ENCODE data around the gene VAPA.

The VAPA gene

DNA sequence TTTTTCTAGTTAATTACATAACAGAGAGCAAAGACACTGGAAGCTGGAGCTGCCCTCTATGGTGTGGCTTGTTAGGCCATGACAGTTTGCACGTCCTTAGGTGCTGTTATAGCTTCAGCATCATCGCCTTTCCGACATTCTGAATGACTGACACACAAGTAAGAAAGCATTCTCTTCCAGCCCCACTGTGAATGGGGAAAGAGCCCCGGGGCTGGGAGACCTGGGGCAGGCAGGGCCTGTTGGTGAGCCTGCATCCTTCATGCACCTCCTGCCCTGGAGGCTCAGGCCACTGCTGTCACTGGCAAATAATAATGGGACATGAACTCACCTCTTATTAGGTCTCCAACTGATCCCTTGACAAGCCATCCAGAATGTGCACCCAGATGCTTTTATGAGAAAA, 71.8 kb downstream of the VAPA start:
- no peaks in the 10 kb centered on the region for H3K36me3 Mint-ChIP-seq (ENCODE audit: insufficient read depth)
- DNase-seq (ENCODE audit: low spot score in 2 of 2): no peak

DNA sequence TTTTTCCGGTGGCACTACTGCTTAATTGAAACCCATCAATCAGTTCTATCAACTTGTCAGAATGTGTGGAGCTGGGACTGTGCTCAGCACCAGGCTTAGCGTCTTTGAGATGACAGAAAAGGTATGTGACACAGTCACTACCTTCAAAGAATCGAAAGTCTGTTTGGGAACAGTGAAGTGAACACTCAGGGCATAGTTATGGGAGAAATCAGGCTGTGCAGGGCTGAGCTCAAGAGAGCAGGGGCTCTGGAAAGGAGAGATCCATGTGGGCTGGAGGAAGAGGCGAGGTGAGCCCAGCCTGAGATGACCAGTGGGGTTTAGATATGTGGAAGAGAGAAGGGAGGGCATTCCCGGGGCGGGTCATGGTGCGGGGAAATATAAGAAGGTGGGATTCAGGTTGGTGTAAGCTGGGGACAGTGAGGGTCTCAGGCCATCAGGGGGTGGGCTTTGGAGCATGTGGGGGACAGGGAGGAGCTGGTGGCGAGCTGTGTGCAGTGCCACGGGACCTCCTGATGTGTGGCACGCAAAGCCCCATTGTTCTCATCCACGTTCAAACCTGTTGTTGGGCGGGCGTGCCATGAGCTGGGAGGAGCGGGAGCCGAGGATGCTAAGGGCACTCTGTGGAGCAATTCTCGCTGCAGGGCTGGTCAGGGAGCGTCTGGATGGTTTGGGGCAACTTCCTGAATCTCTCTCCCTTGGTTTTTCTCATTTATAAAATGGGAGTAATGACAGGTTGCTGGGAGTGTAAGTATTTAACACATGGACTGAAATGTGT, 72.5 kb downstream of the VAPA start:
- Mint-ChIP-seq H3K4me1 (no peaks in the 10 kb centered on the region), H3K27ac (ENCODE audit: low read depth) (no peak overlapping the region), H3K9me3 (no peaks in the 10 kb centered on the region), H3K27me3 (peaks cover 38% of the 10 kb centered on the region), H3K36me3 (ENCODE audit: insufficient read depth) (no peaks in the 10 kb centered on the region), H3K4me3 (no peak overlapping the region)
- ATAC-seq (replicated peaks; ENCODE audit: extremely low read depth, poor library complexity, severe bottlenecking): no peak
- no peak for DNase-seq (ENCODE audit: low spot score in 2 of 2)

More for the DNA sequence above, 71.8 kb downstream of the VAPA start:
- H3K9me3 Mint-ChIP-seq: no peaks in the 10 kb centered on the region
- ATAC-seq (replicated peaks; ENCODE audit: extremely low read depth, poor library complexity, severe bottlenecking): no peak
- H3K4me1 Mint-ChIP-seq: no peaks in the 10 kb centered on the region
- H3K27ac Mint-ChIP-seq (ENCODE audit: low read depth): no peak overlapping the region
- no peak overlapping the region for H3K4me3 Mint-ChIP-seq
- H3K27me3 Mint-ChIP-seq: peaks cover 34% of the 10 kb centered on the region

- no peaks in the 10 kb centered on the region for H3K9me3 Mint-ChIP-seq
- no peak for DNase-seq (ENCODE audit: low spot score in 2 of 2)
- H3K27ac Mint-ChIP-seq (ENCODE audit: low read depth): no peak overlapping the region
- no peak overlapping the region for H3K4me3 Mint-ChIP-seq
- H3K27me3 Mint-ChIP-seq: peaks cover 48% of the 10 kb centered on the region
- ATAC-seq (replicated peaks; ENCODE audit: extremely low read depth, poor library complexity, severe bottlenecking): no peak
- H3K4me1 Mint-ChIP-seq: no peaks in the 10 kb centered on the region
- H3K36me3 Mint-ChIP-seq (ENCODE audit: insufficient read depth): no peaks in the 10 kb centered on the region
These were observed 73.5 kb downstream of the VAPA start for GRCh38 chr18:9987345-9987744.

GRCh38 chr18:9987931-9988330, 74.1 kb downstream of the VAPA start:
- DNase-seq (ENCODE audit: low spot score in 2 of 2) (no peak), ATAC-seq (replicated peaks; ENCODE audit: extremely low read depth, poor library complexity, severe bottlenecking) (no peak)
- Mint-ChIP-seq H3K36me3 (ENCODE audit: insufficient read depth) (no peaks in the 10 kb centered on the region), H3K27me3 (peaks cover 52% of the 10 kb centered on the region), H3K27ac (ENCODE audit: low read depth) (no peak overlapping the region), H3K4me3 (no peak overlapping the region), H3K9me3 (no peaks in the 10 kb centered on the region), H3K4me1 (no peaks in the 10 kb centered on the region)

- Mint-ChIP-seq H3K27ac (ENCODE audit: low read depth) (no peak overlapping the region), H3K36me3 (ENCODE audit: insufficient read depth) (no peaks in the 10 kb centered on the region), H3K9me3 (no peaks in the 10 kb centered on the region), H3K27me3 (peaks cover 52% of the 10 kb centered on the region), H3K4me1 (no peaks in the 10 kb centered on the region), H3K4me3 (no peak overlapping the region)
- no peak for DNase-seq (ENCODE audit: low spot score in 2 of 2)
- ATAC-seq (replicated peaks; ENCODE audit: extremely low read depth, poor library complexity, severe bottlenecking): no peak
These were observed 74.8 kb downstream of the VAPA start for GRCh38 chr18:9988665-9989064.

DNA sequence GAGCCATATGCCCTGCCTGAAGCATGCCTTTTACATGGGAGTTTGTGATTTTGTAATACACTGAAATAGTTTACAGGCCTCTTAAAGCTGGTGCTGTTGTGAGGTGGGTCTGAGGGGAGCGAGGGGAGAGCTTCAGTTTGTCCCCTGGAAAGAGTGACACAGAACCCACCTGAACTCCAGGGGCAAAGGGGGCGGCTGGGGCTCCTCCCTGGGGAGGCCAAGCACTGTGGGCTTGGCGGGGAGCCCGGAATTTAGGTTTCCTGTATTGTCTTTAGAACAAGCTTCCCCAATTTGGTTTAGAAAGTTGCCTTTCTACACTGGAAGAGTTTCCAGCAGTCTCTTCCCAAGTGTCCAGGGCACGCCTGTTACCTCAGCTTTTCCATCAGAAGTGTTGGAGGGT, 75.7 kb downstream of the VAPA start:
- no peaks in the 10 kb centered on the region for H3K4me1 Mint-ChIP-seq
- ATAC-seq (replicated peaks; ENCODE audit: extremely low read depth, poor library complexity, severe bottlenecking) (no peak), DNase-seq (ENCODE audit: low spot score in 2 of 2) (no peak)
- no peaks in the 10 kb centered on the region for H3K9me3 Mint-ChIP-seq
- H3K27me3 Mint-ChIP-seq: peaks cover 52% of the 10 kb centered on the region
- no peak overlapping the region for H3K4me3 Mint-ChIP-seq
- no peak overlapping the region for H3K27ac Mint-ChIP-seq (ENCODE audit: low read depth)
- H3K36me3 Mint-ChIP-seq (ENCODE audit: insufficient read depth): no peaks in the 10 kb centered on the region

GRCh38 chr18:9991011-9992000, 77.5 kb downstream of the VAPA start:
- peaks cover 46% of the 10 kb centered on the region for H3K27me3 Mint-ChIP-seq
- H3K4me3 Mint-ChIP-seq: no peak overlapping the region
- ATAC-seq (replicated peaks; ENCODE audit: extremely low read depth, poor library complexity, severe bottlenecking): no peak
- no peaks in the 10 kb centered on the region for H3K4me1 Mint-ChIP-seq
- no peak overlapping the region for H3K27ac Mint-ChIP-seq (ENCODE audit: low read depth)
- DNase-seq (ENCODE audit: low spot score in 2 of 2): no peak
- no peaks in the 10 kb centered on the region for H3K9me3 Mint-ChIP-seq
- H3K36me3 Mint-ChIP-seq (ENCODE audit: insufficient read depth): no peaks in the 10 kb centered on the region

DNA sequence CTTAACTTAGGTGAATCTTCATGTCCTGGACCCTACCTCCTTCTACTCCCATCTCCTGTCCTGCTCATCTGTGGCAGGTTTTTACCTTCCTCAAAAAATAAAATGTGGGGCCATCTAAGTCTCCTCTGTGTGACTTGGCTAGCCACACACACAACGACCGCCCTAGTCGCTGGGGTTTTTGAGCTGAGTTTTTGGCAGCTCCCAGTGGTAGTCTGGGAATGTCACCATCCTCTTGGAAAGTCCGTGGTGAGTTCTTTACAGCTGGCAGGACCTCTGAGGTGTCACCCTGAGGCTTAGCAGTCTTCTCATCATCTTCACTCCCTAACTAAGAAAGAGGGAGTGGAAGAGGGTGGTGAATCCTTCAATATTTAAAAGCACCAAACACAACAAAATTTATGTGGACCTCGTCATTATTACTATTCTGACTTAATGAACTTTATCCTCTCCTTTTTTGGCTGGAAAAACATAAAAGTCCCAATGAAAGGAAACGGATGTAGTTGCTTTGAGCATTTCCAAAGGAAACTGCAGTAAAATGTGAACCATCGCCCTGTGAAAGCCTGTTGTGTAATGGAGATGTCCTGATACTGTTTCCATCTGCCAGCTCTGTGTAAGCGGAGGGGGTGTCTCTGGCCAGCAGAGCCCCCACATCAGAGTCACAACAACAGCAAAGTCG, 78.6 kb downstream of the VAPA start:
- Mint-ChIP-seq H3K36me3 (ENCODE audit: insufficient read depth) (no peaks in the 10 kb centered on the region), H3K4me3 (no peak overlapping the region), H3K27ac (ENCODE audit: low read depth) (no peak overlapping the region), H3K27me3 (peaks cover 42% of the 10 kb centered on the region), H3K9me3 (no peaks in the 10 kb centered on the region), H3K4me1 (no peaks in the 10 kb centered on the region)
- ATAC-seq (replicated peaks; ENCODE audit: extremely low read depth, poor library complexity, severe bottlenecking): no peak
- DNase-seq (ENCODE audit: low spot score in 2 of 2): no peak

- Mint-ChIP-seq H3K9me3 (peaks cover 5% of the 10 kb centered on the region), H3K27me3 (peaks cover 38% of the 10 kb centered on the region), H3K27ac (ENCODE audit: low read depth) (no peak overlapping the region), H3K36me3 (ENCODE audit: insufficient read depth) (no peaks in the 10 kb centered on the region), H3K4me1 (no peaks in the 10 kb centered on the region), H3K4me3 (no peak overlapping the region)
- ATAC-seq (replicated peaks; ENCODE audit: extremely low read depth, poor library complexity, severe bottlenecking): no peak
- DNase-seq (ENCODE audit: low spot score in 2 of 2): no peak
These were observed 79.2 kb downstream of the VAPA start for GRCh38 chr18:9992973-9993520.

GRCh38 chr18:9993521-9994025, 79.8 kb downstream of the VAPA start:
- Mint-ChIP-seq H3K36me3 (ENCODE audit: insufficient read depth) (no peaks in the 10 kb centered on the region), H3K4me3 (no peak overlapping the region), H3K4me1 (no peaks in the 10 kb centered on the region), H3K27ac (ENCODE audit: low read depth) (no peak overlapping the region), H3K9me3 (peaks cover 9% of the 10 kb centered on the region), H3K27me3 (peaks cover 33% of the 10 kb centered on the region)
- DNase-seq (ENCODE audit: low spot score in 2 of 2) (no peak), ATAC-seq (replicated peaks; ENCODE audit: extremely low read depth, poor library complexity, severe bottlenecking) (no peak)

DNA sequence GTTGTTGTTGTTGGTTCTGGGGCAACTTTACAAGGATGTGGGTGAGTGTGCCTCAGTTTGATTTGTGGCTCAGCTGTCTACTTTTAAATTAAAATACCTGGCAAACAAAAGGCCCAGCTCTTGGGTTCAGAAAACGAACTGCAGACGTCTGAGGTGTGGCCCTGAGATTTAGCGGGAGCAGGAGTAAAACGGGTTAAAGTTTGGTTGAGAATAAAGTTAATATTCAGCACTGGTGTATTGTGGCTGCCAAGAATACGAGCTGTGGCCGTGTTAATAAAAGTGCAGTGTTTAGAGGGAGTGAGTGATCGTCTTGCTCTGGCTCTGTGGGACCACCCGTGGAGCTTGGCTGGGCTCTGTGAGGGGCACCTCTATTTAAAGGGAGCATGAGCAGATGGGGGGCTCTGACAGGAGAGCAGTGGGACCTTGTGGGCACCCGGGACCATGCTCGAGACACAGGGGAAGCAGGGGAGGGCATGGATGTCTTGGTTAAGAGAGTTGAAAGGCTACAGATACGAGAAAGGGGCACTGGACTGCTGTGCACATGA, 80.3 kb downstream of the VAPA start:
- no peak for DNase-seq (ENCODE audit: low spot score in 2 of 2)
- ATAC-seq (replicated peaks; ENCODE audit: extremely low read depth, poor library complexity, severe bottlenecking): no peak
- no peaks in the 10 kb centered on the region for H3K36me3 Mint-ChIP-seq (ENCODE audit: insufficient read depth)
- H3K9me3 Mint-ChIP-seq: peaks cover 9% of the 10 kb centered on the region
- H3K4me1 Mint-ChIP-seq: no peaks in the 10 kb centered on the region
- H3K27ac Mint-ChIP-seq (ENCODE audit: low read depth): no peak overlapping the region
- H3K4me3 Mint-ChIP-seq: no peak overlapping the region
- peaks cover 28% of the 10 kb centered on the region for H3K27me3 Mint-ChIP-seq

- Mint-ChIP-seq H3K36me3 (ENCODE audit: insufficient read depth) (no peaks in the 10 kb centered on the region), H3K27me3 (peaks cover 30% of the 10 kb centered on the region), H3K4me3 (no peak overlapping the region), H3K4me1 (no peaks in the 10 kb centered on the region), H3K27ac (ENCODE audit: low read depth) (no peak overlapping the region), H3K9me3 (peaks cover 15% of the 10 kb centered on the region)
- DNase-seq (ENCODE audit: low spot score in 2 of 2) (no peak), ATAC-seq (replicated peaks; ENCODE audit: extremely low read depth, poor library complexity, severe bottlenecking) (no peak)
These were observed 81.0 kb downstream of the VAPA start for GRCh38 chr18:9994701-9995235.
